HepG2 (cell line): ENCODE results near the gene PARS2. TPM values are rescaled to one million over a fixed set of nuclear protein-coding genes. Genes with fewer than 3 reads are reported as not detected.

ENCODE experiments used
- ARNT ChIP-seq: fragments of 450-650 bp; IDR thresholded peaks from 2 replicates; pipeline ENCODE4 v1.6.1; 2017
- ATRX ChIP-seq: sonication (generic); formaldehyde crosslinking; IDR thresholded peaks from 2 replicates; pipeline ENCODE4 v1.4.0; 2020; ENCODE audit warnings: missing genetic modification reagents, borderline replicate concordance
- HIC2 ChIP-seq: sonication (generic); formaldehyde crosslinking; IDR thresholded peaks from 2 replicates; pipeline ENCODE4 v1.9.0; 2022; ENCODE audit warnings: low read depth, missing genetic modification reagents
- HMG20B ChIP-seq: conservative IDR thresholded peaks from 2 replicates; pipeline ENCODE4 v1.6.1; 2016; ENCODE audit warnings: missing genetic modification reagents, missing compliant biosample characterization
- KDM2A ChIP-seq: sonication (generic); formaldehyde crosslinking; IDR thresholded peaks from 2 replicates; pipeline ENCODE4 v1.4.0; 2020; ENCODE audit warnings: low read depth, missing genetic modification reagents, borderline replicate concordance
- NR2F1 ChIP-seq, 2 experiments: fragments of 450-650 bp in 1 of 2; formaldehyde crosslinking in 1 of 2; IDR thresholded peaks; 2 replicates each; pipeline versions ENCODE4 v1.5.0 to v1.6.1; 2016 to 2020; ENCODE audit warnings: mild to moderate bottlenecking in 1 of 2, missing compliant biosample characterization in 1 of 2, missing genetic modification reagents in 1 of 2, moderate library complexity in 1 of 2
- PHB2 ChIP-seq: fragments of 450-650 bp; IDR thresholded peaks from 2 replicates; pipeline ENCODE4 v1.6.1; 2018; ENCODE audit not compliant: partially characterized antibody
- SSRP1 ChIP-seq: IDR thresholded peaks from 2 replicates; pipeline ENCODE4 v1.6.1; 2016; ENCODE audit warnings: control low read depth
- ZKSCAN5 ChIP-seq: sonication (generic); formaldehyde crosslinking; IDR thresholded peaks from 2 replicates; pipeline ENCODE4 v1.5.1; 2020; ENCODE audit warnings: mild to moderate bottlenecking, missing genetic modification reagents
- ZNF326 ChIP-seq: sonication (generic); formaldehyde crosslinking; IDR thresholded peaks from 2 replicates; pipeline ENCODE4 v1.4.0; 2020; ENCODE audit warnings: missing genetic modification reagents, borderline replicate concordance
- ZNF619 ChIP-seq: sonication (generic); formaldehyde crosslinking; IDR thresholded peaks from 2 replicates; pipeline ENCODE4 v1.4.0; 2020; ENCODE audit warnings: mild to moderate bottlenecking, missing genetic modification reagents
- ZNF737 ChIP-seq: sonication (generic); formaldehyde crosslinking; IDR thresholded peaks from 2 replicates; pipeline ENCODE4 v1.5.0; 2020; ENCODE audit warnings: missing genetic modification reagents, mild to moderate bottlenecking, borderline replicate concordance
- ZNF773 ChIP-seq: sonication (generic); formaldehyde crosslinking; IDR thresholded peaks from 2 replicates; pipeline ENCODE4 v1.4.0; 2020; ENCODE audit warnings: missing genetic modification reagents, borderline replicate concordance
- polyA plus RNA-seq, 8 experiments: library from polyadenylated mRNA; depleted of rRNA in 3 of 8; stranded (reverse) in 7 of 8; unstranded in 1 of 8; fragments of >200 nt; fragmentation: Illumina TruSeq in 4 of 8; extraction: Trizol in 4 of 8; gene quantifications; 2 replicates each; pipeline versions ENCODE4 v1.2.1 to v1.2.3, GENCODE V29; 2011 to 2016; ENCODE audit warnings: low read depth in 4 of 8, missing spikeins in 1 of 8, mixed read lengths in 1 of 8; ENCODE audit not compliant: insufficient read depth in 1 of 8
- total RNA-seq, 5 experiments: library from RNA; depleted of rRNA; stranded (reverse); fragments of >200 nt; fragmentation: Illumina TruSeq; extraction: Trizol; gene quantifications; 2 replicates each; pipeline ENCODE4 v1.2.3, GENCODE V29; 2016; ENCODE audit warnings: low read depth in 1 of 5
- TF ChIP-seq, protein P1 (sequence below): IDR thresholded peaks from 2 replicates; pipeline ENCODE4 v1.4.0; 2020; ENCODE audit warnings: mild to moderate bottlenecking, missing genetic modification reagents
- TF ChIP-seq, protein P2 (sequence below): sonication (generic); formaldehyde crosslinking; IDR thresholded peaks from 2 replicates; pipeline ENCODE4 v1.4.0; 2020; ENCODE audit warnings: missing genetic modification reagents

PARS2 gene
- total and polyA plus RNA-seq, 2 of the 13 experiments (the other 11 are each of a cell fraction or from before 2014, with no cell fraction given) = 2.4 to 4.6 TPM

GRCh38 chr1:54764133-54764921 lies at the start of gene PARS2 (continued):
- TF ChIP-seq, protein P1, sequence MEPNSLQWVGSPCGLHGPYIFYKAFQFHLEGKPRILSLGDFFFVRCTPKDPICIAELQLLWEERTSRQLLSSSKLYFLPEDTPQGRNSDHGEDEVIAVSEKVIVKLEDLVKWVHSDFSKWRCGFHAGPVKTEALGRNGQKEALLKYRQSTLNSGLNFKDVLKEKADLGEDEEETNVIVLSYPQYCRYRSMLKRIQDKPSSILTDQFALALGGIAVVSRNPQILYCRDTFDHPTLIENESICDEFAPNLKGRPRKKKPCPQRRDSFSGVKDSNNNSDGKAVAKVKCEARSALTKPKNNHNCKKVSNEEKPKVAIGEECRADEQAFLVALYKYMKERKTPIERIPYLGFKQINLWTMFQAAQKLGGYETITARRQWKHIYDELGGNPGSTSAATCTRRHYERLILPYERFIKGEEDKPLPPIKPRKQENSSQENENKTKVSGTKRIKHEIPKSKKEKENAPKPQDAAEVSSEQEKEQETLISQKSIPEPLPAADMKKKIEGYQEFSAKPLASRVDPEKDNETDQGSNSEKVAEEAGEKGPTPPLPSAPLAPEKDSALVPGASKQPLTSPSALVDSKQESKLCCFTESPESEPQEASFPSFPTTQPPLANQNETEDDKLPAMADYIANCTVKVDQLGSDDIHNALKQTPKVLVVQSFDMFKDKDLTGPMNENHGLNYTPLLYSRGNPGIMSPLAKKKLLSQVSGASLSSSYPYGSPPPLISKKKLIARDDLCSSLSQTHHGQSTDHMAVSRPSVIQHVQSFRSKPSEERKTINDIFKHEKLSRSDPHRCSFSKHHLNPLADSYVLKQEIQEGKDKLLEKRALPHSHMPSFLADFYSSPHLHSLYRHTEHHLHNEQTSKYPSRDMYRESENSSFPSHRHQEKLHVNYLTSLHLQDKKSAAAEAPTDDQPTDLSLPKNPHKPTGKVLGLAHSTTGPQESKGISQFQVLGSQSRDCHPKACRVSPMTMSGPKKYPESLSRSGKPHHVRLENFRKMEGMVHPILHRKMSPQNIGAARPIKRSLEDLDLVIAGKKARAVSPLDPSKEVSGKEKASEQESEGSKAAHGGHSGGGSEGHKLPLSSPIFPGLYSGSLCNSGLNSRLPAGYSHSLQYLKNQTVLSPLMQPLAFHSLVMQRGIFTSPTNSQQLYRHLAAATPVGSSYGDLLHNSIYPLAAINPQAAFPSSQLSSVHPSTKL = no peak; the same call in 1 of the 2 replicates
- TF ChIP-seq ATRX (CRISPR knock-in tag) (no peak), PHB2 (no peak), ZNF737 (CRISPR knock-in tag) (no peak), HMG20B (CRISPR knock-in tag) (no peak), SSRP1 (no peak), ZNF326 (no peak), KDM2A (no peak), ZKSCAN5 (no peak), NR2F1 (CRISPR knock-in tag; IDR thresholded peaks at IDR 0.05) (no peak), ARNT (no peak), ZNF619 (CRISPR knock-in tag) (no peak), ZNF773 (CRISPR knock-in tag) (no peak), HIC2 (CRISPR knock-in tag) (peak; percentile 21; the same call in 1 of the 2 replicates)
- TF ChIP-seq, protein P2, sequence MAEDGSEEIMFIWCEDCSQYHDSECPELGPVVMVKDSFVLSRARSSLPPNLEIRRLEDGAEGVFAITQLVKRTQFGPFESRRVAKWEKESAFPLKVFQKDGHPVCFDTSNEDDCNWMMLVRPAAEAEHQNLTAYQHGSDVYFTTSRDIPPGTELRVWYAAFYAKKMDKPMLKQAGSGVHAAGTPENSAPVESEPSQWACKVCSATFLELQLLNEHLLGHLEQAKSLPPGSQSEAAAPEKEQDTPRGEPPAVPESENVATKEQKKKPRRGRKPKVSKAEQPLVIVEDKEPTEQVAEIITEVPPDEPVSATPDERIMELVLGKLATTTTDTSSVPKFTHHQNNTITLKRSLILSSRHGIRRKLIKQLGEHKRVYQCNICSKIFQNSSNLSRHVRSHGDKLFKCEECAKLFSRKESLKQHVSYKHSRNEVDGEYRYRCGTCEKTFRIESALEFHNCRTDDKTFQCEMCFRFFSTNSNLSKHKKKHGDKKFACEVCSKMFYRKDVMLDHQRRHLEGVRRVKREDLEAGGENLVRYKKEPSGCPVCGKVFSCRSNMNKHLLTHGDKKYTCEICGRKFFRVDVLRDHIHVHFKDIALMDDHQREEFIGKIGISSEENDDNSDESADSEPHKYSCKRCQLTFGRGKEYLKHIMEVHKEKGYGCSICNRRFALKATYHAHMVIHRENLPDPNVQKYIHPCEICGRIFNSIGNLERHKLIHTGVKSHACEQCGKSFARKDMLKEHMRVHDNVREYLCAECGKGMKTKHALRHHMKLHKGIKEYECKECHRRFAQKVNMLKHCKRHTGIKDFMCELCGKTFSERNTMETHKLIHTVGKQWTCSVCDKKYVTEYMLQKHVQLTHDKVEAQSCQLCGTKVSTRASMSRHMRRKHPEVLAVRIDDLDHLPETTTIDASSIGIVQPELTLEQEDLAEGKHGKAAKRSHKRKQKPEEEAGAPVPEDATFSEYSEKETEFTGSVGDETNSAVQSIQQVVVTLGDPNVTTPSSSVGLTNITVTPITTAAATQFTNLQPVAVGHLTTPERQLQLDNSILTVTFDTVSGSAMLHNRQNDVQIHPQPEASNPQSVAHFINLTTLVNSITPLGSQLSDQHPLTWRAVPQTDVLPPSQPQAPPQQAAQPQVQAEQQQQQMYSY (CRISPR knock-in tag) = no peak
